ENCODE measurements around the gene ARCN1. TPM values are rescaled to one million over a fixed set of nuclear protein-coding genes. Genes with fewer than 3 reads are reported as not detected.
"Not testable (repeated sequence)": the region's sequence is repeated elsewhere in the genome, so short reads cannot be mapped to it uniquely, and the experiment has no call there.

ARCN1 gene
- total RNA-seq, 1 donor from 2014 or later: 71.3 TPM

- DNase-seq (ENCODE audit: low spot score in 2 of 2) (no peak), FAIRE-seq (no peak)
Measured at GRCh38 chr11:118602331-118602730, 30.1 kb downstream of the ARCN1 start.

DNA sequence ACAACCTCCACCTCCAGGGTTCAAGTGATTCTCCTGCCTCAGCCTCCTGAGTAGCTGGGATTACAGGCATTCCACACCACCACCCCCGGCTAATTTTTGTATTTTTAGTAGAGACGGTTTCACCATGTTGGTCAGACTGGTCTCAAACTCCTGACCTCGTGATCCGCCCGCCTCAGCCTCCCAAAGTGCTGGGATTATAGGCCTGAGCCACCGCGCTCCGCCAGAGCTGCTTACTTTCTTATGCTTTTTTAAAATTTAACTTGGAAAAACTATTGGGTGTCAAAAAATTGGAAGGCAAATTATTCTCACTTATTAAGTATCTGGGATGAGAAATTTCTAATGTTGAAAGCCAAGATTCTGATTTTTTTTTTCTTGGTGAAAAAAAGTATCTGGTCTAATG is 31.5 kb downstream of the ARCN1 start:
- not testable (repeated sequence) for DNase-seq (ENCODE audit: low spot score in 2 of 2); FAIRE-seq

DNA sequence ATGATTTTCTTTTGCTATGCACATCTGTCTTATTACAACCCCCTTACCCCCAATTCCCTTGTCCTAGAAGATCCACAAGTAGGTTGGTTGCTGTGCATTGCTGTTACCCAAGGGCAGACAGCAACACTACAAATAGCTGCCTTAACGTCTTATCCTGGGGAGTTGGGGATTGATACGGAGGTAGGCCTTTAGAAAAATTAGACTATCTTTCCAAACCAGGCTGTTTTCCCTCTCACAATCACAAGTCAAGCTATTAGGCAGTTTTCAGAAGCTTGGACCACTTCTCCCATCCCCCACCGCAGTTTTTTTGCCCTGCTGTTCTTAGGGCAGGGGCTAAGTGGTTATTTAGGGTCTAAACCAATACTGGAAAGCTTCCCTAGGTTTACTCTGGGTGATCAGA is 32.4 kb downstream of the ARCN1 start:
- no peak for FAIRE-seq
- DNase-seq (ENCODE audit: low spot score in 2 of 2): no peak

DNA sequence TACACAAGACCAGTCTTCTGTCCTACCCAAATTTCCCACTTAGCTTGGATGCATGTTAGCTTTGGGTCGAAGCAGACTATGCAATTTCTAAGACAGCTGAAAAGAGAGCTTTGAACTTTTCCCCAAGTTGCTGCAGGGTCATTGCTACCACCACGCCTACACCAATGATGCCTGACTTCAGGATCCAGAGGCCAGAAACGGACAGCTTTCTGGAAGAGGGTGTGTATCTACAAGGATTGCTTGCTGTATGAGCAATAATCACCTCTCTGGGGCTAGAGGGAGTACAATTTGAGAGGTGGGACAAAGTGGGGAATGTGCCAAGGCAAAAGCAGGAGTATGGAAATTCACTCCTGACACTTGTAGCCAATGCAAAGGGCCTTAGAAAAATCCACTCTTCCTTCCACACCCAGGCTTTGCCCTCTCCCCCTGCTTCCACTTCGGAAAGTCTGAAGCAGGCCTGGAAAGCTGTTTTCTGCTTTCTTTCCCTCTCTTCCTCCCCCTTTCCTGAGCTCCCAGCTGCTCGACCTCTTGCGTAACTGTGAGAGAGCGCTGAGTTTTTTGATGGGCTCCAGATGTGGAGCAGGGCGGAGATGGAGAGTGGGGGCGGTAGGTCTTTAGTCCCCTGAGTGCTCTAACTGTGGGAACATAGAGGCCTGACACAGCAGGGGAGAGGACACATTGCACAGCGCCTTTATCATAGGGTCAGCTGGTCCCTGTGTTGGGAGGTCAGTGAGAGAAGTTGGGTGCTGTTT is 33.1 kb downstream of the ARCN1 start:
- FAIRE-seq: no peak
- no peak for DNase-seq (ENCODE audit: low spot score in 2 of 2)

DNA sequence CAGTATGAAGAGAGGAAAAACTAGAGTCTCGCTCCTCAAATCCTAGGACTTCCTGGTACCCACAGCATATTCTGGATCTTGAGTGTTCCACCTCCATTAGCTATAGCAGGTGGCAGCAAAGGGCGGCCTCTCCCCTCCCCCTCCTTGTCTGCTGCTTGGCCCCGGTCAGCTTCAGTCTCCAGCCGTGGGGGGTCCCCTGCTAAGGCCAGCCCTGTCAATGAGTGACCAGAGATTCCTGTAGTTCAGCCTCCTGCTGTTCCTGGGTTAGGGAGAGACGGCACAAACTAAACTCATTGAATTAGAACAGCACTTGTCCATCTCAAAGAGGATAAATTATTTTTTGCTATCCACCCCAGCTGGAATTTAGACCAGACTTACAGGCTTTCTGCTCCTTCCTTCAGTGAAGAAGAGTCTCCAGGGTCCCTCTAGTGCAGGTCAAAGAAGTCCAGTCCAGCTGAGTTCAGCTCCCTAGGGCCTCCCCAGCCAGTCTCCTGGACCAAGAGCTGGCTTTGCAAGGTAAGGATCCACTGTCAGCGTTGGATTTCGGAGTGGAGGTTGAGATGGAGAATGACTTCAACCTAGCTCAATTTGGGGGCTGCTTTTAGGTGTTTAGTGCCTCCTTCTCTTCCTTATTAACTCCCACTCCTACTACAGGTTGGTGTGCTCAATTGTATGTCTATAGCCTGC is 34.1 kb downstream of the ARCN1 start:
- DNase-seq (ENCODE audit: low spot score in 2 of 2): no peak
- no peak for FAIRE-seq

GRCh38 chr11:118606844-118607228 is 34.6 kb downstream of the ARCN1 start:
- DNase-seq (ENCODE audit: low spot score in 2 of 2): no peak
- FAIRE-seq: no peak

DNA sequence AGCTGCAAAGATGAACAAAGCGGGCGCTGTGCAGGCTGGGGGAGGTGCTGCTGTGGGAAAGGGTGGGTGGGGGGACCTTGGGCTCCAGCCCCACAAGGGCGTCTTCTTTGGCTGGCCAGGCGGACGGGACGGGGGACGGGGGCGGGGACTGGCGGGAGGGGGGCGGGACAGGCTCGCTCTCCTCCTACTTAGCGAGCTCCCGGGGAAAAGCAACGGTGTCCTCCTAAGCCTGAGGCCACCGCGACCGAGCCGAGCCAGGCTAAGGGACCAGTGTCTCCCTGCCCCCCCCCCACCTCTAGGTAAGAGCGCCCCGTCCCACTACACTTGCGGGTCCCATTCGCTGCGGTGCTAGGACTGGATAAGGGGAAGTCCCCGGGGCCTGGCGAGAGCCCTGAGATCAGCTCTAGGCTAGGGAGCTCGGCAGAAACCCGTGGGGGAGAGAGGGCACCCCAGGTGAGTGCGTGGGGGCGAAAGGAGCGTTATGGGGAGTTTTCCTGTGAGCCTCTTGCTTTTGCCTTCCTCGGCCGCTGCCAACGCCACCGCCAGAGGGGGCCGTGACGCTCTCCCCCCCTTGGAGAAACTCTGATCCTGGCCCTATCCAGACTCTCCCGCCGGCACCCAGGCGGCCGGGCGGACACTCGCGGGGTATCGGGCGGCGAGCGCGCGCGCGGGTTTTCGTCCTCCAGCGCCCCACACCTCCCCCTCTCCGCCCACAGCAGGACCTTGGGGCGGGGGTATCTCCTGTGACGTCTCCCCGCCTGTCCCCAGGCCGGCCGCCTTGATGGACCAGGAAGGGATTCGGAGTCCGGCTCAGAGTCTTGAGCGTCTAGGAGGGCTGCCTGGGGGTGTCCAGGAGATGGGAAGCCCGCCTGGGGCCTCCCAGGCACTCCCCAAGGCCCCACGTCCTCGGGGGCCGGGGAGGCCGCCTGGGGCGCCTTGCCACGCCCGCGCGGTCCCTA is 35.5 kb downstream of the ARCN1 start, which contains the start of gene PHLDB1:
PHLDB1 (plus strand) TSS at position 215 of the 959 bp plus-strand sequence. CDS start 6,222 bp downstream, outside the sequence.
- DNase-seq (ENCODE audit: low spot score in 2 of 2) (peak; percentile 70 to 76), FAIRE-seq (no peak)

GRCh38 chr11:118608360-118609227 is 36.4 kb downstream of the ARCN1 start:
- FAIRE-seq: no peak
- DNase-seq (ENCODE audit: low spot score in 2 of 2): peak; percentile 48 to 74

DNA sequence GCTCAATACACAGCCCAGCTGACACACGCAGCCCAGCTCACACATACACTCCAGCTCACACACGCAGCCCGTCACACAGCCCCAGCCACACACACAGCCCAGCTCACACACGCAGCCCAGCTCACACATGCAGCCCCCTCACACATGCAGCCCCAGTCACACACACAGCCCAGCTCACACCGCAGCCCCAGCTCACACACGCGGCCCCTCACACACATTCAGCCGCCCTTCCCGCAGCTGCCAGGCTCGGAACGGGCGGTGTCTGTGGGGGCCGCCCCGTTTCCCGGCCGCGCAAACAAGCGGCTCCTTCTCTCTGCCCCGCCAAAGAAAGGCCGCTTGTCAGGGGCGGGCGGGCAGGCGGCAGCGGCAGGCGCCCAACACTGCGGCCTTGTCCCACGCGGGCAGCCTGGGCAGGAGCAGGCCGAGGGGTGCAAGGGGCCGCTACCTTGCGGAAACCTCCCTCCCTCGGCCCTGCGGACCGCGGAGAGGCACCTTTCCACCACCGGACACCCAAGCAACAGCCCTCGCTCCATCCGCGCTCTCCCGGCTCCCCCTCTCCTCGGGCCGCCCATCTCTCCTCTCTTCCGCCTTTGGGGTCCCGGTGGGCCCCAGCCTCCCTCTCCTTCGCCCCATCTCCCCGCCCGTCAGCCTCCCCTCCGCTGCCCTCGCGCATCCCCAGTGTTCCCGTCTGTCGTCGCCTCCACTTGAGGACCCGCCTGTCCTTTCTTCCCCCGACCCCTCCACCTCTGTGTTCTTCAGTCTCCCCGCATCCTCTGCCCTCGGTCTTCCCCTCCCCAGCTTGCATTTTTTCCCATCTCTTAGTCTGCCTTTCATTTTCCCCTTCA is 37.4 kb downstream of the ARCN1 start:
- FAIRE-seq (no peak), DNase-seq (ENCODE audit: low spot score in 2 of 2) (peak in 1 of 2 donors; percentile 65)

DNA sequence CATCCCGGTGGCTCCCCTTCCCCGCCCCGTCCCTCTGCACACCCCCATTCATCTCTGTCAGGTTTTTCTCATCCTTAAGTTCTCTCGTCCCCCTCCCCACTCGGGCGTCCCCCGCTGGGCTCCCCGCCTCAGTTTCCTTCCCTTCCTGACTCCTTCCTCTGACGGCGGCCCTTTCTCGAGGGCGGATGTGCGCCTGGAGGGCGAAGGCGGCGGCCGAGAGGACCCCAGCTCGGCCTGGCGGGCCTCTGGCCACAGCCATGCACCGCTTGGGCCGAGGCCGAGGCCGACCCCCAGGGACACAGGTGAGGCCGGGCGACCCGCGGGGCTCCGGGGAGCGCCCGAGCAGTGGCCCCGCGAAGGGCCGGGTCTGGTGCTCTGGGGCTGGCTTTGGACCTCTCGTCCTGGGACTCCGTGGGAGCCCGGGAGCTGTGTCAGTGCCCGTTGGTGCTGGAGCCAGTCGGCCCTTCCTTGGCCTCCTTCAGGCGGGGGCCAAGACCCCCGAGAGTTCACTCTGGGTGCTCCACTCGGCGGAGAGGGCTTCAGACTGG is 38.1 kb downstream of the ARCN1 start:
- FAIRE-seq (no peak), DNase-seq (ENCODE audit: low spot score in 2 of 2) (peak in 1 of 2 donors; percentile 13)

DNA sequence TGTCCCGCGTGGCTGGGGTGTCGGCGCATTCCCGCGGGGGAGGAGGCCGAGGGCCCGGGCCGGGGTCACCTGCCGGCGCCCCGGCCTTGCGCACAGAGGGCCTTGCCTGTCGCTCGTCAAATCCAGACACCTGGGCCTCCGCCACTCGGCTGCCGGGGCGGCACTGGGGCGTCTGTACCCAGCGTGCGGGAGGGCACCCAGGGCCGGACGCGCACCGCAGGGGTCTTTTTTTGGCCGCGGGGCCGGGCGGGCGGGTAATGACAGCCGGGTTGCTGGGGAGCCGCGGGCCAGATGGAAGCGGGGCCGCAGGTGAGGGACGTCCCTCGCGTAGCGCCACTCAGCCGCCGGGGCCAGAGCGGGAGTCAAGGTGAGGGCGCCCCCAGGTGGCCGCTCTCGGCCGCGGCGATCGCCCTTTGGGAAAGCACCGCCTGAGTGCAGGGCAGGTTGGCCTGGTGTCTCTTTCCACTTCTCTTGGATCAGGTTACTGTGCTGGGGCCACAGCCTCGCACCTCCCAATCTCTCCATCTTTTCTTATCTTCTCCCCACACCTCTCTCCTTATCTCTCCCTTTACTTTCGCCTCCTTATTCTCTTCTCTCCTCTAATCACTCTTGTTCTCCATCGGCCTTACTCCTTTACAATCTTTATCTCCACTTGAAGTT is 38.7 kb downstream of the ARCN1 start:
- no peak for FAIRE-seq
- peak; percentile 53 to 56 for DNase-seq (ENCODE audit: low spot score in 2 of 2)

DNA sequence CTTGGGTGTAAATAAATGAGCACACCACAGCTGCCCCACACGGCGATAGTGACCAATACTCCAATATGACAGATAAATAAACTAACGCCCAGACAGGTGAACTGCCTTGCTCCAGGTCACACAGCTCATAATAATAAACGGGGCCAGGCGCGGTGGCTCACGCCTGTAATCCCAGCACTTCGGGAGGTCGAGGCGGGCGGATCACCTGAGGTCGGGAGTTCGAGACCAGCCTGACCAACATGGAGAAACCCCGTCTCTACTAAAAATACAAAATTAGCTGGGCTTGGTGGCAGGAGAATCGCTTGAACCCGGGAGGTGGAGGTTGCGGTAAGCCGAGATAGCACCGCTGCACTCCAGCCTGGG is 39.2 kb downstream of the ARCN1 start:
- DNase-seq (ENCODE audit: low spot score in 2 of 2); FAIRE-seq: not testable (repeated sequence)

- no peak for FAIRE-seq
- no peak for DNase-seq (ENCODE audit: low spot score in 2 of 2)
Measured at GRCh38 chr11:118612378-118612777, 40.2 kb downstream of the ARCN1 start.

GRCh38 chr11:118614511-118614910 is 42.3 kb downstream of the ARCN1 start:
- FAIRE-seq: no peak
- no peak for DNase-seq (ENCODE audit: low spot score in 2 of 2)

- FAIRE-seq (no peak), DNase-seq (ENCODE audit: low spot score in 2 of 2) (no peak)
Measured at GRCh38 chr11:118615282-118615975, 43.2 kb downstream of the ARCN1 start.

DNA sequence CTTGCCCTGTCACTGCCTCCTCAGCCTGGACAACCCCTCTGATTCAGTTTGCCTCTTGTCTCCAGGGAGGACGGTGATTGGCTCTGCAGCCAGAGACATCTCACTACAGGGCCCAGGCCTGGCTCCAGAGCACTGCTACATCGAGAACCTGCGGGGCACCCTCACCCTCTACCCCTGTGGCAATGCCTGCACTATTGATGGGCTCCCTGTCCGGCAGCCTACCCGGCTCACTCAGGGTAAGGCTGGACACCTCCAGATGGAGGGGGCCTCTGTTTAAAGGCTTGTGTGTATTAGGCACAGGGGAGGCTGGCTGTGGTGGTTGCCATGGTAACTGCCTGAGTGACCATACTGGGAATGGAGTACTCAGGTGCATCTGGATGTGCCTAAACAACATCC is 43.8 kb downstream of the ARCN1 start:
- FAIRE-seq (no peak), DNase-seq (ENCODE audit: low spot score in 2 of 2) (no peak)

Data from frontal cortex (tissue), 4 donors.